Activated T-cell treated with anti-CD3 and anti-CD28 coated beads, Interleukin-2, amount 50 U/mL, for 4 hours (primary cell): Measurements from ENCODE around the gene CNTNAP2. TPM values are rescaled to one million over a fixed set of nuclear protein-coding genes. Genes with fewer than 3 reads are reported as not detected.

Source experiments
- ATAC-seq, 2 donors: fragments of 200-7000 bp; cut with Tn5 transposase; one replicate each; pipeline ENCODE4 v1.10.0; 2021
- DNase-seq: peaks from one replicate; pipeline ENCODE4 v3.0.0-alpha.2; 2020
- H3K27me3 Mint-ChIP-seq: one replicate; pipeline ENCODE4 v1.8.0; 2021; ENCODE audit warnings: low read depth, mixed read lengths
- H3K36me3 Mint-ChIP-seq: one replicate; pipeline ENCODE4 v1.8.0; 2022; ENCODE audit warnings: mixed read lengths; ENCODE audit not compliant: insufficient read depth
- H3K4me1 Mint-ChIP-seq: one replicate; pipeline ENCODE4 v1.8.0; 2021; ENCODE audit warnings: low read depth, mixed read lengths
- H3K4me3 Mint-ChIP-seq: one replicate; pipeline ENCODE4 v1.8.0; 2021; ENCODE audit warnings: mild to moderate bottlenecking, moderate library complexity, mixed read lengths
- H3K9me3 Mint-ChIP-seq: one replicate; pipeline ENCODE4 v1.8.0; 2021; ENCODE audit warnings: mixed read lengths
- total RNA-seq, 3 donors: library from RNA; stranded (reverse); gene quantifications; one replicate each; pipeline ENCODE4 v1.2.1, GENCODE V29; 2021

The CNTNAP2 gene
- total RNA-seq, 3 donors from 2014 or later: not detected

- no peaks in the 10 kb centered on the region for H3K9me3 Mint-ChIP-seq
- DNase-seq: no peak
- H3K27me3 Mint-ChIP-seq: no peaks in the 10 kb centered on the region
- H3K36me3 Mint-ChIP-seq: no peaks in the 10 kb centered on the region
- H3K4me1 Mint-ChIP-seq: no peaks in the 10 kb centered on the region
- H3K4me3 Mint-ChIP-seq: no peak overlapping the region
- ATAC-seq: no peak
Measured at GRCh38 chr7:147878912-147879661, 1762.5 kb downstream of the CNTNAP2 start.

GRCh38 chr7:147885869-147886268 is 1769.3 kb downstream of the CNTNAP2 start:
- no peaks in the 10 kb centered on the region for H3K9me3 Mint-ChIP-seq
- no peaks in the 10 kb centered on the region for H3K27me3 Mint-ChIP-seq
- H3K4me3 Mint-ChIP-seq: no peak overlapping the region
- DNase-seq (no peak), ATAC-seq (no peak)
- no peaks in the 10 kb centered on the region for H3K36me3 Mint-ChIP-seq
- H3K4me1 Mint-ChIP-seq: no peaks in the 10 kb centered on the region

GRCh38 chr7:147894271-147894670 is 1777.7 kb downstream of the CNTNAP2 start:
- Mint-ChIP-seq H3K27me3 (no peaks in the 10 kb centered on the region), H3K36me3 (no peaks in the 10 kb centered on the region), H3K4me3 (no peak overlapping the region), H3K9me3 (no peaks in the 10 kb centered on the region), H3K4me1 (no peaks in the 10 kb centered on the region)
- DNase-seq: no peak
- no peak for ATAC-seq

GRCh38 chr7:147896121-147896520 is 1779.5 kb downstream of the CNTNAP2 start:
- Mint-ChIP-seq H3K4me1 (no peaks in the 10 kb centered on the region), H3K4me3 (no peak overlapping the region), H3K27me3 (no peaks in the 10 kb centered on the region), H3K36me3 (no peaks in the 10 kb centered on the region), H3K9me3 (no peaks in the 10 kb centered on the region)
- ATAC-seq: no peak
- DNase-seq: no peak

- Mint-ChIP-seq H3K9me3 (no peaks in the 10 kb centered on the region), H3K4me1 (no peaks in the 10 kb centered on the region), H3K4me3 (no peak overlapping the region), H3K27me3 (no peaks in the 10 kb centered on the region), H3K36me3 (no peaks in the 10 kb centered on the region)
- no peak for ATAC-seq
- no peak for DNase-seq
Measured at GRCh38 chr7:147903536-147904218, 1787.1 kb downstream of the CNTNAP2 start.

- ATAC-seq: no peak
- Mint-ChIP-seq H3K4me1 (no peaks in the 10 kb centered on the region), H3K36me3 (no peaks in the 10 kb centered on the region), H3K27me3 (no peaks in the 10 kb centered on the region), H3K9me3 (no peaks in the 10 kb centered on the region), H3K4me3 (no peak overlapping the region)
- DNase-seq: no peak
Measured at GRCh38 chr7:147904219-147904576, 1787.6 kb downstream of the CNTNAP2 start.

- DNase-seq (no peak), ATAC-seq (no peak)
- Mint-ChIP-seq H3K9me3 (no peaks in the 10 kb centered on the region), H3K4me3 (no peak overlapping the region), H3K4me1 (no peaks in the 10 kb centered on the region), H3K36me3 (no peaks in the 10 kb centered on the region), H3K27me3 (peaks cover 2% of the 10 kb centered on the region)
Measured at GRCh38 chr7:147909431-147910148, 1793.0 kb downstream of the CNTNAP2 start.

GRCh38 chr7:147911201-147911601 is 1794.6 kb downstream of the CNTNAP2 start:
- no peak for ATAC-seq
- Mint-ChIP-seq H3K36me3 (no peaks in the 10 kb centered on the region), H3K9me3 (no peaks in the 10 kb centered on the region), H3K4me1 (no peaks in the 10 kb centered on the region), H3K4me3 (no peak overlapping the region), H3K27me3 (peaks cover 2% of the 10 kb centered on the region)
- no peak for DNase-seq

- DNase-seq (no peak), ATAC-seq (no peak)
- H3K9me3 Mint-ChIP-seq: no peaks in the 10 kb centered on the region
- no peak overlapping the region for H3K4me3 Mint-ChIP-seq
- H3K4me1 Mint-ChIP-seq: no peaks in the 10 kb centered on the region
- no peaks in the 10 kb centered on the region for H3K36me3 Mint-ChIP-seq
- peaks cover 2% of the 10 kb centered on the region for H3K27me3 Mint-ChIP-seq
Measured at GRCh38 chr7:147912291-147912690, 1795.7 kb downstream of the CNTNAP2 start.

GRCh38 chr7:147912946-147913638 is 1796.5 kb downstream of the CNTNAP2 start:
- Mint-ChIP-seq H3K4me1 (no peaks in the 10 kb centered on the region), H3K27me3 (peaks cover 2% of the 10 kb centered on the region), H3K36me3 (no peaks in the 10 kb centered on the region), H3K9me3 (no peaks in the 10 kb centered on the region), H3K4me3 (no peak overlapping the region)
- DNase-seq (no peak), ATAC-seq (no peak)

- ATAC-seq (no peak), DNase-seq (no peak)
- H3K4me3 Mint-ChIP-seq: no peak overlapping the region
- H3K9me3 Mint-ChIP-seq: no peaks in the 10 kb centered on the region
- H3K27me3 Mint-ChIP-seq: peaks cover 2% of the 10 kb centered on the region
- no peaks in the 10 kb centered on the region for H3K36me3 Mint-ChIP-seq
- no peaks in the 10 kb centered on the region for H3K4me1 Mint-ChIP-seq
Measured at GRCh38 chr7:147915781-147916180, 1799.2 kb downstream of the CNTNAP2 start.

GRCh38 chr7:147916573-147916972 is 1800.0 kb downstream of the CNTNAP2 start:
- no peaks in the 10 kb centered on the region for H3K4me1 Mint-ChIP-seq
- DNase-seq: no peak
- ATAC-seq: no peak
- no peak overlapping the region for H3K4me3 Mint-ChIP-seq
- H3K9me3 Mint-ChIP-seq: no peaks in the 10 kb centered on the region
- H3K36me3 Mint-ChIP-seq: no peaks in the 10 kb centered on the region
- H3K27me3 Mint-ChIP-seq: no peaks in the 10 kb centered on the region

GRCh38 chr7:147923841-147924240 is 1807.2 kb downstream of the CNTNAP2 start:
- Mint-ChIP-seq H3K27me3 (no peaks in the 10 kb centered on the region), H3K9me3 (peaks cover 13% of the 10 kb centered on the region), H3K4me3 (no peak overlapping the region), H3K4me1 (no peaks in the 10 kb centered on the region), H3K36me3 (no peaks in the 10 kb centered on the region)
- DNase-seq: no peak
- no peak for ATAC-seq

GRCh38 chr7:147937428-147937827 is 1820.8 kb downstream of the CNTNAP2 start:
- Mint-ChIP-seq H3K9me3 (peaks cover 5% of the 10 kb centered on the region), H3K4me3 (no peak overlapping the region), H3K36me3 (no peaks in the 10 kb centered on the region), H3K27me3 (no peaks in the 10 kb centered on the region), H3K4me1 (no peaks in the 10 kb centered on the region)
- DNase-seq (no peak), ATAC-seq (no peak)
